Activated T-helper 1 cell treated with anti-CD3 and anti-CD28 coated beads, Interleukin-2, amount 50 U/mL, for 16 hours (primary cell): ENCODE results near the gene RELCH.

Experiments used
- DNase-seq, 2 donors: peaks; one replicate each; pipeline ENCODE4 v3.0.0-alpha.2; 2020; ENCODE audit warnings: low read depth in 1 of 2, low spot score in 1 of 2

Gene RELCH

GRCh38 chr18:62336618-62337017 is 149.6 kb downstream of the RELCH start:
- DNase-seq, result no peak

GRCh38 chr18:62337336-62337735 is 150.3 kb downstream of the RELCH start:
- DNase-seq, result no peak

- no peak for DNase-seq
Observed at GRCh38 chr18:62338446-62339105, 151.5 kb downstream of the RELCH start.

GRCh38 chr18:62339106-62339988 is 152.3 kb downstream of the RELCH start:
- DNase-seq, result no peak

GRCh38 chr18:62340996-62341395 is 153.9 kb downstream of the RELCH start:
- DNase-seq, result no peak

GRCh38 chr18:62341473-62341872 is 154.4 kb downstream of the RELCH start:
- no peak for DNase-seq

GRCh38 chr18:62342884-62343283 is 155.8 kb downstream of the RELCH start:
- DNase-seq, result no peak

GRCh38 chr18:62343316-62343715 is 156.3 kb downstream of the RELCH start:
- DNase-seq, result no peak

GRCh38 chr18:62345909-62346308 is 158.9 kb downstream of the RELCH start:
- DNase-seq, result no peak

- DNase-seq, result no peak
Observed at GRCh38 chr18:62346333-62347088, 159.5 kb downstream of the RELCH start.

- DNase-seq, result no peak
Observed at GRCh38 chr18:62347089-62347506, 160.0 kb downstream of the RELCH start.

GRCh38 chr18:62348474-62348873 is 161.4 kb downstream of the RELCH start:
- DNase-seq, result no peak

GRCh38 chr18:62353170-62353569 is 166.1 kb downstream of the RELCH start:
- DNase-seq, result no peak

GRCh38 chr18:62354151-62354550 is 167.1 kb downstream of the RELCH start:
- DNase-seq, result no peak

- DNase-seq, result no peak
Observed at GRCh38 chr18:62357079-62357719, 170.1 kb downstream of the RELCH start.
